OCI-LY7 (cell line): ENCODE results near the gene SPRED2.

Source experiments
- CTCF ChIP-seq: fragments of 200-600 bp; sonication (generic); conservative IDR thresholded peaks from 2 replicates; pipeline ENCODE4 v1.5.1; 2014; ENCODE audit warnings: mild to moderate bottlenecking, antibody characterized with exemption, low read length, moderate library complexity, mixed read lengths
- EZH2phosphoT487 ChIP-seq: fragments of 200-600 bp; sonication (generic); IDR thresholded peaks from 2 replicates; pipeline ENCODE4 v1.6.1; 2018; ENCODE audit warnings: low read depth, borderline replicate concordance, mild to moderate bottlenecking, mixed run types, antibody characterized with exemption, low read length, moderate library complexity, mixed read lengths

- no peak for TF ChIP-seq CTCF
- no peak for TF ChIP-seq EZH2phosphoT487
Measured at GRCh38 chr2:65282477-65283053, 149.8 kb downstream of the SPRED2 start.
